H9 (cell line): ENCODE results near the gene ALG14. TPM values are rescaled to one million over a fixed set of nuclear protein-coding genes. Genes with fewer than 3 reads are reported as not detected.

ENCODE experiments used
- DNase-seq: peaks from one replicate; pipeline ENCODE4 v3.0.0-alpha.2; 2017
- H2AFZ ChIP-seq: one replicate; pipeline ENCODE4 v1.6.1; 2013; ENCODE audit warnings: mild to moderate bottlenecking, low read length, control low read depth, moderate library complexity
- H2AK5ac ChIP-seq: 2 replicates; pipeline ENCODE4 v1.6.1; 2013; ENCODE audit warnings: low read length, control low read depth, mixed read lengths; ENCODE audit not compliant: insufficient read length
- H2BK120ac ChIP-seq: one replicate; pipeline ENCODE4 v1.6.1; 2013; ENCODE audit warnings: low read depth, mild to moderate bottlenecking, low read length, control low read depth, inconsistent platforms; ENCODE audit not compliant: poor library complexity, severe bottlenecking
- H2BK12ac ChIP-seq: 2 replicates; pipeline ENCODE4 v1.6.1; 2013; ENCODE audit warnings: low read length, control low read depth, mixed read lengths, low read depth; ENCODE audit not compliant: insufficient read length
- H2BK15ac ChIP-seq: 2 replicates; pipeline ENCODE4 v1.6.1; 2013; ENCODE audit warnings: low read depth, low read length, control low read depth
- H2BK20ac ChIP-seq: one replicate; pipeline ENCODE4 v1.6.1; 2013; ENCODE audit warnings: low read depth, mild to moderate bottlenecking, low read length, control low read depth, inconsistent platforms; ENCODE audit not compliant: poor library complexity, severe bottlenecking
- H2BK5ac ChIP-seq: 2 replicates; pipeline ENCODE4 v1.6.1; 2013; ENCODE audit warnings: low read length, control low read depth, mixed read lengths; ENCODE audit not compliant: insufficient read length
- H3K14ac ChIP-seq: 2 replicates; pipeline ENCODE4 v1.6.1; 2013; ENCODE audit warnings: low read length, control low read depth; ENCODE audit not compliant: insufficient read depth
- H3K18ac ChIP-seq: 2 replicates; pipeline ENCODE4 v1.6.1; 2013; ENCODE audit warnings: low read depth, mild to moderate bottlenecking, mixed read lengths, low read length, control low read depth; ENCODE audit not compliant: insufficient read length
- H3K23ac ChIP-seq: 2 replicates; pipeline ENCODE4 v1.6.1; 2013; ENCODE audit warnings: low read length, control low read depth, mixed read lengths, low read depth; ENCODE audit not compliant: insufficient read length
- H3K23me2 ChIP-seq: 2 replicates; pipeline ENCODE4 v1.6.1; 2013; ENCODE audit warnings: low read depth, mild to moderate bottlenecking, mixed read lengths, low read length, control low read depth; ENCODE audit not compliant: insufficient read length, poor library complexity, severe bottlenecking
- H3K27ac ChIP-seq: 2 replicates; pipeline ENCODE4 v1.5.1; 2013; ENCODE audit warnings: low read length, control low read depth, mixed read lengths, low read depth; ENCODE audit not compliant: insufficient read length
- H3K27me3 ChIP-seq: 2 replicates; pipeline ENCODE4 v1.6.1; 2013; ENCODE audit warnings: low read length, control low read depth, inconsistent platforms; ENCODE audit not compliant: insufficient read depth
- H3K4ac ChIP-seq: 2 replicates; pipeline ENCODE4 v1.6.1; 2013; ENCODE audit warnings: low read depth, mild to moderate bottlenecking, control low read depth, inconsistent platforms, low read length, moderate library complexity
- H3K4me1 ChIP-seq: 2 replicates; pipeline ENCODE4 v1.6.1; 2013; ENCODE audit warnings: low read length, control low read depth, inconsistent platforms; ENCODE audit not compliant: insufficient read depth
- H3K4me2 ChIP-seq: 2 replicates; pipeline ENCODE4 v1.6.1; 2013; ENCODE audit warnings: low read length, control low read depth, mixed read lengths; ENCODE audit not compliant: insufficient read length, insufficient read depth
- H3K56ac ChIP-seq: 2 replicates; pipeline ENCODE4 v1.6.1; 2013; ENCODE audit warnings: low read depth, mild to moderate bottlenecking, mixed read lengths, low read length, control low read depth; ENCODE audit not compliant: insufficient read length
- H3K79me1 ChIP-seq: 2 replicates; pipeline ENCODE4 v1.6.1; 2013; ENCODE audit warnings: low read depth, mild to moderate bottlenecking, moderate library complexity, low read length, control low read depth, inconsistent platforms; ENCODE audit not compliant: insufficient read depth, poor library complexity, severe bottlenecking
- H3K79me2 ChIP-seq: 2 replicates; pipeline ENCODE4 v1.6.1; 2013; ENCODE audit warnings: low read length, control low read depth, inconsistent platforms; ENCODE audit not compliant: insufficient read depth
- H3K9ac ChIP-seq: 2 replicates; pipeline ENCODE4 v1.6.1; 2013; ENCODE audit warnings: low read length, control low read depth, mixed read lengths; ENCODE audit not compliant: insufficient read length; ENCODE audit errors: extremely low read depth
- H3K9me3 ChIP-seq: one replicate; pipeline ENCODE4 v1.6.1; 2013; ENCODE audit warnings: low read depth, low read length, inconsistent platforms; ENCODE audit not compliant: control insufficient read depth
- H3T11ph ChIP-seq: one replicate; pipeline ENCODE4 v1.6.1; 2013; ENCODE audit warnings: mild to moderate bottlenecking, low read length, control low read depth, inconsistent platforms
- H4K20me1 ChIP-seq: one replicate; pipeline ENCODE4 v1.6.1; 2013; ENCODE audit not compliant: control insufficient read depth, insufficient read length, insufficient read depth
- H4K5ac ChIP-seq: 2 replicates; pipeline ENCODE4 v1.6.1; 2013; ENCODE audit warnings: low read depth, mild to moderate bottlenecking, mixed read lengths, low read length, control low read depth; ENCODE audit not compliant: insufficient read length
- H4K8ac ChIP-seq: replicated peaks from 2 replicates; pipeline ENCODE4 v1.6.1; 2013; ENCODE audit warnings: low read length, control low read depth, mixed read lengths, low read depth; ENCODE audit not compliant: insufficient read length
- H4K91ac ChIP-seq: 2 replicates; pipeline ENCODE4 v1.6.1; 2013; ENCODE audit warnings: low read depth, mild to moderate bottlenecking, moderate library complexity, mixed read lengths, low read length, control low read depth; ENCODE audit not compliant: insufficient read length
- H3K27ac Mint-ChIP-seq, 3 experiments: 2 replicates in 2 of 3; 3 replicates in 1 of 3; pipeline ENCODE4 v1.8.0; 2020 to 2021; ENCODE audit warnings: mixed read lengths in 3 of 3, mild to moderate bottlenecking in 1 of 3, moderate library complexity in 1 of 3
- H3K27me3 Mint-ChIP-seq: 2 replicates; pipeline ENCODE4 v1.8.0; 2021; ENCODE audit warnings: low read depth, mild to moderate bottlenecking, moderate library complexity, mixed read lengths
- H3K36me3 Mint-ChIP-seq, 3 experiments: 2 replicates in 2 of 3; 3 replicates in 1 of 3; pipeline ENCODE4 v1.8.0; 2020 to 2021; ENCODE audit warnings: low read depth in 3 of 3, mixed read lengths in 3 of 3; ENCODE audit not compliant: insufficient read depth in 1 of 3
- H3K4me1 Mint-ChIP-seq, 2 experiments: 2 replicates each; pipeline ENCODE4 v1.8.0; 2020; ENCODE audit warnings: mixed read lengths in 2 of 2
- H3K4me3 Mint-ChIP-seq, 2 experiments: 2 replicates in 1 of 2; 3 replicates in 1 of 2; pipeline ENCODE4 v1.8.0; 2020 to 2021; ENCODE audit warnings: mild to moderate bottlenecking in 2 of 2, mixed read lengths in 2 of 2, moderate library complexity in 1 of 2
- H3K9me3 Mint-ChIP-seq, 2 experiments: 2 replicates in 1 of 2; 3 replicates in 1 of 2; pipeline ENCODE4 v1.8.0; 2020; ENCODE audit warnings: mild to moderate bottlenecking in 2 of 2, mixed read lengths in 2 of 2, moderate library complexity in 1 of 2
- CTCF ChIP-seq: fragments of 200-600 bp; sonication (generic); conservative IDR thresholded peaks from 3 replicates; pipeline ENCODE4 v1.8.0; 2021; ENCODE audit warnings: antibody characterized with exemption, mild to moderate bottlenecking
- WGBS: extraction: QIAGEN DNeasy Blood & Tissue Kit; methylation state at CpG from one replicate; pipeline ENCODE4 v1.1.7; 2013; ENCODE audit warnings: missing lambda C conversion rate, low lambda C conversion rate, mixed read lengths; ENCODE audit not compliant: insufficient read length; ENCODE audit errors: extremely low coverage; 5-methylcytosine and 5-hydroxymethylcytosine counted together
- total RNA-seq: library from RNA; stranded (reverse); gene quantifications from 2 replicates; pipeline ENCODE4 v1.2.1, GENCODE V29; 2021

ALG14 gene
- total RNA-seq, 1 experiment from 2014 or later: 2.5 TPM

- H2BK20ac ChIP-seq: no peak overlapping the region
- Mint-ChIP-seq H3K27ac (no peak overlapping the region), H3K36me3 (no peaks in the 10 kb centered on the region), H3K27me3 (no peaks in the 10 kb centered on the region), H3K4me3 (no peak overlapping the region), H3K9me3 (no peaks in the 10 kb centered on the region), H3K4me1 (no peaks in the 10 kb centered on the region)
- H2AFZ ChIP-seq: no peak overlapping the region
- no peaks in the 10 kb centered on the region for H3K9me3 ChIP-seq
- H4K5ac ChIP-seq: no peak overlapping the region
- H4K91ac ChIP-seq: no peak overlapping the region
- WGBS: no CpG with 5 or more reads among the region's 4 CpGs
- no peaks in the 10 kb centered on the region for H3K4me1 ChIP-seq
- H3K27me3 ChIP-seq: no peaks in the 10 kb centered on the region
- no peak overlapping the region for H3K18ac ChIP-seq
- no peak overlapping the region for H2BK15ac ChIP-seq
- no peak overlapping the region for H2BK12ac ChIP-seq
- H4K8ac ChIP-seq: no peak overlapping the region
- no peaks in the 10 kb centered on the region for H3K79me1 ChIP-seq
- no peak overlapping the region for H2BK5ac ChIP-seq
- H3T11ph ChIP-seq: no peak overlapping the region
- H3K79me2 ChIP-seq: no peaks in the 10 kb centered on the region
- no peak overlapping the region for H2BK120ac ChIP-seq
- no peak overlapping the region for H3K14ac ChIP-seq
- H3K9ac ChIP-seq: no peak overlapping the region
- H3K23me2 ChIP-seq: no peaks in the 10 kb centered on the region
- no peak overlapping the region for H3K23ac ChIP-seq
- H2AK5ac ChIP-seq: no peak overlapping the region
- TF ChIP-seq CTCF: no peak
- H3K4me2 ChIP-seq: no peak overlapping the region
- no peak overlapping the region for H3K56ac ChIP-seq
- no peaks in the 10 kb centered on the region for H4K20me1 ChIP-seq
- no peak overlapping the region for H3K27ac ChIP-seq
- H3K4ac ChIP-seq: no peak overlapping the region
- no peak for DNase-seq
Measured at GRCh38 chr1:95097426-95097825, 24.7 kb upstream of the ALG14 start.
